COLO829 (cell line): ENCODE results near the gene ROBO2.

Experiments
- DNase-seq: peaks from one replicate; pipeline ENCODE4 v3.0.0; 2012; ENCODE audit warnings: low spot score

ROBO2 gene

DNA sequence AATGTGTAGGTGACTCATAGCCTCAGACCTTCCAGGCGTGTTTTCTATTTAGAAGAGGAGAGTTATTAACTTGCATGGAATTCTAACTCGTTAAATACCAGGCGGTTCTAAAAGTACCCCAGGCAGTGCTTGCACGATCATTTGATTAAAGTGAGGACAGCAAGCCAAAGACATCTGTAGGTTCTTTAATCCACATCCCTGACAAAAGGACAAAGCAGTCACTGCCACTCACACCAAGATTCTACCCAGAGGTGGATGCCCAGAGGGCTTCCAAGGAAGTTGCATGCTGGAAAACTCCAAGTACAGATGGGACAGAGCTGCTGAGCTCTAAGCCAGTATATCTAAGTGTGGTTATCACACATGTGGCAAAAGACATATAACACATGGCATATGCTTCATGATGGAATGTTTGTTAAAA is 372.1 kb downstream of the ROBO2 start:
- peak; percentile 6 for DNase-seq

- no peak for DNase-seq
Measured at GRCh38 chr3:77412584-77412983, 372.7 kb downstream of the ROBO2 start.

DNA sequence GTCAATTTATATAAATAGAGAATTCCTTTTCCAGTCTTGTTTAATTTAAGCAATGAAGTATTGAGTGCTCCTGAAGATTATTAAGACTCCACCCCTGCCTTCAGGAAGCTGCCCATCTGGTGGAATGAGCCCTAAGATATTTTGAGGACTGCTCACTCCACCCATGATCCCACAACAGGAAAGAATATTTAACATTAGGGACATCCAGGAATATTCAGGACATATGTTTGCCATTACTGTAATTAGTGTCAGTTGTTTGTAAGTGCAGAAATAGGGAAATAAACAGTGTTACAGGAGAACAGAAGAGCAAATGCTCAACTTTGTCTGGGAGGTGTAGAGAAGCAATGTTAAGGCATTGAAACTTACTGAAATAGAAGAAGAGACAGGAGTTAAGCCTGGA is 375.0 kb downstream of the ROBO2 start:
- no peak for DNase-seq

DNA sequence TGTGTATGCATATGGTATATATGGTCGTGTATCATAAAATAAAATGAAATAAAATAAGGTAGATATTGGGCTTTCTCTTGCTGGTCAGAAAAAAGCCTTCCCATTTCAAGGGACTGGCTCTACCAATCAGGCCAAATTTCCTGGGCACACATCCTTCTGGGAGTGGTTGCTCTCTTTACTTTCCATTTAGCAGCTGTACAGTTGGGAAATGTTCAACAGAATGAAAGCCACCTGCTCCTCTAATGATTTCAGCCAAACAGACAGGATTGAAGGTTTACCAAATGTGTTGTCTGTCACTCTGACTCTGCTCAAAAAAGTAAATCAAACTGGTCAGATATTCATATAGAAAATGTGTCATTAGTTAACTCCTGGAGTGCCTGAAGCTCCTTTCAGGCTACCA is 380.4 kb downstream of the ROBO2 start:
- DNase-seq, result no peak

- DNase-seq, result no peak
Measured at GRCh38 chr3:77421916-77422315, 382.0 kb downstream of the ROBO2 start.

- no peak for DNase-seq
Measured at GRCh38 chr3:77426531-77426930, 386.6 kb downstream of the ROBO2 start.

GRCh38 chr3:77427528-77427927 is 387.6 kb downstream of the ROBO2 start:
- no peak for DNase-seq

GRCh38 chr3:77436908-77437307 is 397.0 kb downstream of the ROBO2 start:
- DNase-seq, result no peak

- no peak for DNase-seq
Measured at GRCh38 chr3:77446084-77446483, 406.2 kb downstream of the ROBO2 start.

GRCh38 chr3:77446761-77447160 is 406.9 kb downstream of the ROBO2 start:
- no peak for DNase-seq

DNA sequence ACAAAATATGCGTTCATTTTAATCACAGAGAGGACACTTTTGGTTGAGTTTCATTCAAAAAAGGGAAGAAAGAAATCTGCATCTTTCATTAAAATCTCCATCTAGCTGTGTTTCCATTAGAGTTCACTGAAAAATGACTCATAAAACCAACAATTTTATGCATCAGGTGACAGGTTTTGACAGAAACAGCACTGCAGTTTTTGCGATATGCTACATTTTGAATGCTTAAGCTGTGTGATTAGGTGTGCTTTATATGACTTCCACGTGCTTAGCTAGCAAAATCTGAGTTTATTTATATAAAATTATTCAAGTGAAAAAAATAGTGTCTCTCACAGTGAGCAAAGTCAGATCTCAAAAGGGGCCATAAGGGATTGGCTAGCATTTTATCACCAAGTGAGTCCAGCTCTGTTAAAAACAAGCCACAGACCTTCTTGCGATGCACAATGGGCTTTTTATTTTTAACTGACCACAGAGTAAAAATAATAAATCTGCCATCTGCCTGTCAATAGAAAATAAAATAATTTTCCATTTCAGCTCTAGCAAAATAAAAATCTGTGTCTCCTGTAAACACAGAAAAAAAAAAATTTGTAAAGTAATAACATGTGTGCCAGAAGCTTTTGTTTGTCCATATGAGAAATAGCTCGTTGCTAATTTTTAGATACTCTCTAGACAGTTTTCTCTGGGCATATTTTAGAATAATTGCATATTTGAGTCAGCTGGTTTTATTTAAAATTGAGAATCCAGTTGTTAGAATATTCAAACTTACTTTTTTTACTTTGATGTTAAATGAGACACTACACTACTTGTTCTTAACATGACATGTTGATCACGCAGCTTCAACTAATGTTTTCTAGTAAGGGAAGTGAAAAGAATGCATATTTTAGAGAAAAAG is 409.8 kb downstream of the ROBO2 start:
- DNase-seq, result peak; percentile 12

DNA sequence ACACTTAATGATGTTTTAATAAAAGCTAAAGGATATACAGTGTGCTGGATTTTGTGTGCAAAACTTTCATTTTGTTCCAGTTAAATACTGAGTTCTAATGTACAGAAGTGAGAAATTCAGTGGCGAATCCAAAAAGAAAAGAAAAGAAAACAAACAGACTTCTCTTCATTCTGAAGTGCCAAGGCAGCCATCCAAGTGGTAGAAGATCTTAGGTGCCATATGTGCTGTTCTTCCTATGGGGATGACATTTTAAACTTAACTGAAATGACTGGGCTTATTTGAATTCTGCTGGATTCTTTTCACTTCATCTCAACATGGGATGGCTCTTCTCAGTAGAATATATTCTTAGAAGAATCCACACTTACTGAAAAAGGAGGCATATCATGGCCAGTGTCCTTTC is 416.5 kb downstream of the ROBO2 start:
- no peak for DNase-seq

GRCh38 chr3:77456906-77457305 is 417.0 kb downstream of the ROBO2 start:
- no peak for DNase-seq

DNA sequence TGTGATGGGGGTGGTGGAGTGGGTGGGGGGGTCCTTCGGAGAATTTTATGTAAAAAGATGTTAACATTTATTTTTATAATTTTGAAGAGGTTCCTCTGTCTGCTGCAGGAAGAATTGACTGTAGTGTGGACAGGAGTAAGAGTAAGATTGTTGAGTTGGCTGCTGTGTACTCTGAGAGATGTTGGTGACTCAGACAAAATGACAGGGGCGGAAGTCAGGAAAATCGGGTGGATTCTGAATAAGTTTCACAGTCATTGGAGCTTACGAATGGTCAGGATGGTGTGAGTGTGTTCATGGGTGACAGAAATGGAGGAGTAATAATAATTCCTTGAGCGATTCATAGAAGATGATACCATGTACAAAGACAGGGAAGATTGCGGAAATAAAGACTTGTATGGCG is 420.0 kb downstream of the ROBO2 start:
- no peak for DNase-seq

DNA sequence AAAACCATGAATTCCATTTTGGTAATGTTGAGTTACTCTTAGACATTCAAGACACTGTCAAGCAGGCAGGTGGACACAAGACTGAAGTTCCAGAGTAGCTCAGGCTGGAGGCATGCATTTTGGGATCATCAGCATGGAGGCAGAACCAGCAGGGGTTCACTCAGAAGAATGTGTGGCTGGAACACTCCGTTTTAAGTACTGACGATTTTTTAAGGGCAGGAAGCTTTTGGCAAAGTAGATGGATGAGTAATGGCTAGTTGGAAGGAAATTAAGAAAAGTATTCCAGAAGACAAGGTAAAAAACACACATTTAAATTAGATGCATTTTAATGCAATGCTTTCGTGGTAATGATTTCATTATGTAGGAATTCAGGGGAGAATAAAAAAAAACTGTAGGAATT is 420.4 kb downstream of the ROBO2 start:
- no peak for DNase-seq

DNA sequence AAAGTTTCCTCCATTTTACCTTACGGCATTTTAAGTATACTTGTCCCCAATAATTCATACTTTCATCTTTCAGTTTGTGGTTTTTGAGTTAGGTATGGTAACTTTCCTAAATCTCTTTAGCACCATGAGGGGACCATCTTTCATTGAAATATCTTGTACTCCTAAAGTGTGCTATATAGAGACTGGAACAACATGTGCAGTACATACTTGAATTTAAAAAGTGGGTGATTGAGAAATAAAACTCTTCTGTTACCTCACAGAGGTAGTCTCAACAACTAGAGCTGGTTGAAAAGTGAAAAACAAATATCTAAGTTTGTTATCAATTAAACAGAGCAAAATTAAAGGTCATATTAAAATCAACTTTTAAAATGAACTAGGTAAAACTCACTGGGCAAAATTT is 423.1 kb downstream of the ROBO2 start:
- no peak for DNase-seq

DNA sequence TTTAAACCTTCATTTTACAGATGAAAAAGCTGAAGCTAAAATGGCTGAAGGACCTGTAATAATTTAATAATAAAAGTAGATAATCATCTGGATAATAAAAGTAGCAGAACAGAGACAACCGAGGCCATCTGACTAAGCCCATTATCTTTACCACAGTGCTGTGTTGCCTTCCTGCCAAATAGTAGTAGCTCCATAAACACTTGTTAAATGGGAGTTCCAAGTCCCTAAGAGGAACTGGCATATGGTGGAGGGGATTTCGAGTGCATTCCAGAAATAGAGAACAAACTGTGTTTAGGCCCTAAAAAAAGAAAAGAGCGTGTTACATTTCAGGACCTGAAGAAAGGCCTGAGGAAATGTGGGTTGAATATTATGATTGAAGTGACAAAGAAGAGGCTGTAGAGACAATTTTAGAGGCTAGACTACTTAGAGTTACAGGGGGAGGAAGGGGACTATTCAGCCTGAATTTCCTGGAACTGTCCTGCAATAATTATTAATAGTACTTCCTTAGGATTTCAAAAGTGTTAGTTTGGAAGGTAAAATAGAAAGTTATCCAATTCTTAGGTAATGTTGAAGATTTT is 424.3 kb downstream of the ROBO2 start:
- no peak for DNase-seq

DNA sequence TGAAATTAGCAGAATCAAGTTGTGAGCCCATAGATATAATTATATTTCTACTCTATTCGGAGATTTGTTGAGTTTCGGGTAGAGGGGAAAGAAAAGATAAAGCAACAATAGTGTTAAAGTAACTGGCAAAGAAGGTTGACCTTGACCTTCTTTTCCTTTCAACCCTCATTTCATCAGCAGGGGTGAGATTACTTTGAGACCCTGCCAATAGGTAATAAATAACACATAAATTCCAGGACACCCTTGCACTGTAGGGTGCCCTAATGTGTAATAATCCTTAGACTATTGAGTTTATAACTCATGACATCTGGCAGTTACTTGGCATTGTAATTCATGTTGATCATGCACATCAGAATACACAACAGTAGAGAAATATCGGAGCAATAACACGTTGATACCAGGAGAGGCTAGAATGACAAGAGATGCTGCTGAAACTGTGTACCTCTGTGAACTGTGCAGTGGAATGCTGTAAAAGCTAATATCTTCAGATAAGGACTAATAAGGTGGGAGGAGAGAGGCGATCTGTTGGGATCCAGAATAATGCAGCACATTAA is 426.7 kb downstream of the ROBO2 start:
- DNase-seq, result no peak

GRCh38 chr3:77467702-77468625 is 428.1 kb downstream of the ROBO2 start:
- DNase-seq, result no peak

GRCh38 chr3:77468626-77469020 is 428.7 kb downstream of the ROBO2 start:
- DNase-seq, result no peak

GRCh38 chr3:77475507-77475906 is 435.6 kb downstream of the ROBO2 start:
- no peak for DNase-seq

- no peak for DNase-seq
Measured at GRCh38 chr3:77479021-77479420, 439.1 kb downstream of the ROBO2 start.
